Activated CD8-positive, alpha-beta memory T cell treated with anti-CD3 and anti-CD28 coated beads, Interleukin-2, amount 50 U/mL, for 1 hour (primary cell): Measurements from ENCODE around the gene NYNRIN.
"Not testable (repeated sequence)": the region's sequence is repeated elsewhere in the genome, so short reads cannot be mapped to it uniquely, and the experiment has no call there.

ENCODE experiments used
- DNase-seq: peaks from one replicate; pipeline ENCODE4 v3.0.0-alpha.2; 2020; ENCODE audit errors: extremely low read depth

The NYNRIN gene

DNA sequence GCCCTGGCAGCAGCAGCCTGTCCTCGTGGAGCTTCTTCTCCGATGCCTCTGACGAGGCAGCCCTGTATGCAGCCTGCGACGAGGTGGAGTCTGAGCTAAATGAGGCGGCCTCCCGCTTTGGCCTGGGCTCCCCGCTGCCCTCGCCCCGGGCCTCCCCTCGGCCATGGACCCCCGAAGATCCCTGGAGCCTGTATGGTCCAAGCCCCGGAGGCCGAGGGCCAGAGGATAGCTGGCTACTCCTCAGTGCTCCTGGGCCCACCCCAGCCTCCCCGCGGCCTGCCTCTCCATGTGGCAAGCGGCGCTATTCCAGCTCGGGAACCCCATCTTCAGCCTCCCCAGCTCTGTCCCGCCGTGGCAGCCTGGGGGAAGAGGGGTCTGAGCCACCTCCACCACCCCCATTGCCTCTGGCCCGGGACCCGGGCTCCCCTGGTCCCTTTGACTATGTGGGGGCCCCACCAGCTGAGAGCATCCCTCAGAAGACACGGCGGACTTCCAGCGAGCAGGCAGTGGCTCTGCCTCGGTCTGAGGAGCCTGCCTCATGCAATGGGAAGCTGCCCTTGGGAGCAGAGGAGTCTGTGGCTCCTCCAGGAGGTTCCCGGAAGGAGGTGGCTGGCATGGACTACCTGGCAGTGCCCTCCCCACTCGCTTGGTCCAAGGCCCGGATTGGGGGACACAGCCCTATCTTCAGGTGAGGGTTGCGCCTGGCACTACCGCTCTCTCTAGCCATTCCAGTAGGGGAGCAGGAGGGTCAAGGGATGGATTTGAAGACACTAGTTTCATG, 28.7 kb upstream of the NYNRIN start:
- DNase-seq: no peak

DNA sequence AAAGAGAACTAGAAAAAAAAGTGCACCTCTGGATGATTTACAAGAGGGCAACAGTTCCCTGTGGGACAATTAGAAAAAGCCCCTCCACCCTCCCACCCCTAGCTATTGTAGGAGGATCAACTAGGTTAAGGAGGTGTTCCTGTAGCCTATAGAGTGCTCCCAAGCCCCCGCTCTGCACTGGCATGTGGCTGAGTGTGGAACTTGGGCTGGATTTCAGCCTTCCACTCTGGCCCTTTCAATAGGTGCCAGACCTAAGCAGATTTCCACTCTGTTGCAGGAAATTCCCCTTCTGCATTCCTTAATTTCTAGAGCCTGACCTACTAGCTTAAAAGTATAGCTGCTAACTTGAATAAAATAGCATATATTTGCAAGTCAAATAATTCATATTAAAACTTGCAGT, 28.1 kb upstream of the NYNRIN start:
- DNase-seq: no peak

DNA sequence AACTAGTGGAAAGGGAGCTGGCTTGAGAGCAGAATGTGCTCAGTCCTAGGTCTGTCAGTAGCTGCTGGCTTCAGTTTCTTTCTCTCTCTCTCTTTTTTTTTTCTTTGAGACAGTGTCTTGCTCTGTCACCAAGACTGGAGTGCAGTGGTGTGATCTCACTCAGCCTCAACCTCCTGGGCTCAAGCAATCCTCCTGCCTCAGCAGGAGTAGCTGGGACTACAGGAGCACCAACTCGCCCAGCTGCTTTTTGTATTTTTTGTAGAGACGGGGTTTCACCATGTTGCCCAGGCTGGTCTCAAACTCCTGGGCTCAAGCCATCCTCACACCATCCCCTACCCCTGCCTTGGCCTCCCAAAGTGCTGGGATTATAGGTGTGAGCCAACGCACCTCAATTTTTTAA, 27.2 kb upstream of the NYNRIN start:
- DNase-seq: not testable (repeated sequence)

DNA sequence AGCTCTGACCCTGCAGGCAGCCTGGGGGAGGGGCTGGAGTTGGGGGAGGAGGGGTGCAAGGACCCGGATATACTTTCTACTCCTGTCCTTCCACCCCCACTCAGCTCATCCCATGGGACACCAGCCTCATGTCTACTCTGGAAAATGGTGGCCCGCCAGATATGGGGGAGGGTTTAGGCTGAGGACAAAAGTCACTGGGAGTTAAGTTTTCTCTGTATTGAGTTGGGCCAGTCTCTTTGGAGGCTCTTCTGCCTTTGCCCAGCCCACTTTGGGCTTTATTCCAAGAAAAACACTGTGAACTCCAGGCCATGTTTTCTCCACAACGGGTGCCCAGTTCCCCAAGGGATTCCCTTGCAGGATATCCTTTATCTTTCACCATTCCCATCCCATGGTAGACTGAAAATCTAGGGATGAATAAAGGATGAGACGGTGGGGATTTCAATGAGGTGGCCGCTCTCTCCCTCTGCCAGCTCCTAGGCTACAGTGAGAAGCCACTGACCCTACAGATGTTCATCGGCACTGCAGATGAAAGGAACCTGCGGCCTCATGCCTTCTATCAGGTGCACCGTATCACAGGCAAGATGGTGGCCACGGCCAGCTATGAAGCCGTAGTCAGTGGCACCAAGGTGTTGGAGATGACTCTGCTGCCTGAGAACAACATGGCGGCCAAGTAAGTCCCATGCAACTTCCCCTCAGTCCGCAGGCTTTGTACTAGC, 25.9 kb upstream of the NYNRIN start:
- DNase-seq: no peak

DNA sequence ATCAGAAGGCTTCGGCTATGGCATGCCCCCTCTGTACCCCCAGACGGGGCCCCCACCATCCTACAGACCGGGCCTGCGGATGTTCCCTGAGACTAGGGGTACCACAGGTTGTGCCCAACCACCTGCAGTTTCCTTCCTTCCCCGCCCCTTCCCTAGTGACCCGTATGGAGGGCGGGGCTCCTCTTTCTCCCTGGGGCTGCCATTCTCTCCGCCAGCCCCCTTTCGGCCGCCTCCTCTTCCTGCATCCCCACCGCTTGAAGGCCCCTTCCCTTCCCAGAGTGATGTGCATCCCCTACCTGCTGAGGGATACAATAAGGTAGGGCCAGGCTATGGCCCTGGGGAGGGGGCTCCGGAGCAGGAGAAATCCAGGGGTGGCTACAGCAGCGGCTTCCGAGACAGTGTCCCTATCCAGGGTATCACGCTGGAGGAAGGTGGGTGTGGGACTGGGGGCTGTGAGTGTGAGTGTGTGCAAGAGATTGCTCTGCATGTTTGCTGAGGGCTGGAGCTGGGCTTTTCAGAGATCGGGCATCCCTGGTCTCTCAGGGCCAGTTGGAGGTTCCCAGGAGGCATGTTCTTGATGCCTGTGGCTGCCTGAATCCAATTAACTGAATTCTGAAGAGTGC, 22.2 kb upstream of the NYNRIN start:
- no peak for DNase-seq

DNA sequence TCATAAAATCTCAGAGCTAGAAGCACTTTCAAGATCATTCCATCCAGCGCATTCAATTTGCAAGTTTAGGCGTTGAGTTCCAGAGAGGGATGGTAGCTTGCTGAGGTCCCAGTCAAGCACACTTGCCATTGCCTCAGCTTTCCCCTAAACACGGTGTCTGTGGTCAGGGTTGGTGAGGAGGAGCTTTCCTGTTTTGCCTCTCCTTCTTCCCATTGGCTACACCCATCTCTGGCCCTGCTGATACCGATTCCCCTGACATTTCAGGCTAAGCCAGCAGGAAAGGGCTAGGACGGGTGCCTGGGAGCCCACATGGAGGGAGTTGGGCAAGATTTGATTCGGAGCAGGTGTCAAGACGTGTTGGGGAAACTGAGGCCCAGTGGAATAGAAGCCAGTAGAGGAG, 21.7 kb upstream of the NYNRIN start:
- DNase-seq: no peak

DNA sequence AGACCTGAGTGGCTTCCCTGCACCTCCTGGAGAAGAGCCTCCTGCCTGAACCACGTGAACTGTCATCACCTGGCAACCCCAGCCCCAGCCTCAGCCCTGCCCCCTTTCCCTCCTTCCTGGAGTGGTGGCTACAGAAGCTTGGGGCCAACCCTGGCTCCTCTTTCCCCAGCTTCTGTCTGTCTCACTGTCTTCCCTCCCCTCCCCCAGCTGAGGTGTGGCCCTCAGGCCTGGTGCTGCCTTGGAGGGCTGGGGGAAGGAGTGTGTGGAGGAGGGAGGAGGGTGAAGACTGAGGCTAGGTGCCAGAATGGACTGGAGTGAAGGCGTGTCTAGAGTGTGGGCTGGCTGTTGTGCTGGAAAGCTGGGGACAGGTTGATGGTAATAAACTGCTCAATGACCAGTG, 21.1 kb upstream of the NYNRIN start:
- no peak for DNase-seq

DNA sequence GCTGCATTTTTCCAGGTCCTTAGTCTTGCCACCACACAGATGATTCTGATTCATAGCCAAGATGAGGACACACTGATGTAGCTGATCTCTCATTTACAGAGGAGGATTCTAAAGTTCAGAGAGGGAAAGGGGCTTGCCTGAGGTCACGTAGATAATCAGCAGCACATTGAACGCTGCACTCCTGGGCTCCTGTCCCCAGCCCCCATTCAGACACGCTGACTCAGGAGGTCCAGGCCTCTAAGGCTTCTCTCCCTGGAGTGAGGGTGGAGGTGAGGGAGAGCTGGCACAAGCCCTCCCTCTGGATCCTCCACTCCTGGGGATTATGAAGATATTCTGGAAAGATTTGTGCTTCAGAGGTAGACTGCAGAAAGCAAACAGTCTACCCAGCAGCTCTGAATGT, 20.5 kb upstream of the NYNRIN start:
- DNase-seq: no peak

DNA sequence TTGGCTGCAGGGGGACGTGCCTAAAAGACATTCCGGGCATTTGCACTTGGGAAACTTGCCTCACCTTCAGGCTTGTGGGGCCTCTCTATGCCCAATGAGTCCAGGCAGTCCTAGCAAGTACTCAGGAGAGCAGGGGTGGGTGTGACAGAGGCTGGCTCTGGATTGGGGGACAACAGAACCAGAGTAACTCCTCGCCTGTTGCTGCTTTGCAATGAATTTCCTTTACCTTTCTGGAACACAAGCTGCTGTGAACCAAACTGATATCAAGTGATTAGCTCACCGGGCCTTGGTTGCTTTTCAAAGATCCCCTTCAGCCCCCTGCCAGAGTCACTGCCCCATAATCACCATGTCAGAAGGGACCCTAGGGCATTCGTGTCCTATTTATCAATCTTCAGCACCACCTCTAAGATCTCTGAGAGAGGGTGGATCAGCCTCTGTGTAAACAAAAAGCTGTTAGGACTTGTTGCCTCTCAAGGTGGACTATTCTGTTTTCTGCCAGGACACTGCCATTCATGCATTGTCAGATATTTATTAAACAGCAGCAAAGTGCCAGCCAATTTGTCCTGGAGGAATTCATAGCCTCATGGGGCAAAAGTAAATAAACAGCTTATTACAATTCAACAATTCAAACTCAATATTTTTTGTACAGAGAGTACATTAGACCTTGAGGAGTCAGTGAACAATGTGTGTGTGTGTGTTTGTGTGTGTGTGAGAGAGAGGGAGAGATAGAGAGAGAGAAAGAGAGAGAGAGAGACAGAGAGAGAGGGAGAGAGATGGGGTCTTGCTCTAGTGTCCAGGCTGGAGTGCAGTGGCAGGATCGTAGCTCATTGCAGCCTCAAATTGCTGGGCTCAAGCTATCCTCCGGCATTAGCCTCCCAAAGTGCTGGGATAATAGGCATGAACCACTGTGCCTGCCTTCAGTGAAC, 19.6 kb upstream of the NYNRIN start:
- no peak for DNase-seq

DNA sequence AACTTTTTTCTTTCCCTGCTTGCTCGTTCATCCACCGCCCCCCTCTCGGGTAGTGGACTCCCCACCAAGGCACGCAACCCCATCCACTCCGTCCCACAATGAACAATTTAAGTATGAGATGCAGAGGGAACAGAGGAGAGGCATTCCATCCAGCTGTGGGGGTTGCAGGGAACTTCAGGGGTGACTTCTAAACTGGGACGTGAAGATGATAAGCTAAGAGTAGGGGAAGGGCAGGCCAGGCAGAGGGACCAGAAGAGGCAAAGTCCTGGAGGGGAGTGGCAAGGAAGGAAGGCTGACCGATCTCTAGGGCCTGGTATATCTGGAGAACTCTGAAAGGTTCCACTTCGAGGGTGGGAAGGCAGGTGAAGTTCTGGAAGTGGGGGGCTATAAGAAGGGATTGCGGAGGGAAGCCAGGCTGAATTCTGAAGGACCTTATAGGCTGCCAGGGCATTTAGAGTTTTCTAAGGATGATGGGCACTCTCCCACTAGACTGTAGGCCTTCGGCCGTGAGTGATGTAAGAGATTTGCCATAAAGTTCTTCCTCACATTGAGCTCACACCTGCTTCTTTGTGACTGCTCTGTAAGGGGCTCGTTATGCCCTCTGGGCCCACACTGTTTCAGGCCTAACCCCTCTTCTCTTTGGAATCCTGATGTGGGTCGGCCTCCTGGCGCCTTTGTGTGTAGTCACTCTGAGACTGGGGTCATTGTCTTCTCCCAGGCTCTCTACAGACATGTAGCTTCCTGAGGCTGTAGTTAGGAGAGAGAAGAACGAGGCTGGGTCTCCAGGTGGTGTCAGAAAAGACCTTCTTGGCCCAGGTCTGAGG, 18.7 kb upstream of the NYNRIN start:
- DNase-seq: no peak

DNA sequence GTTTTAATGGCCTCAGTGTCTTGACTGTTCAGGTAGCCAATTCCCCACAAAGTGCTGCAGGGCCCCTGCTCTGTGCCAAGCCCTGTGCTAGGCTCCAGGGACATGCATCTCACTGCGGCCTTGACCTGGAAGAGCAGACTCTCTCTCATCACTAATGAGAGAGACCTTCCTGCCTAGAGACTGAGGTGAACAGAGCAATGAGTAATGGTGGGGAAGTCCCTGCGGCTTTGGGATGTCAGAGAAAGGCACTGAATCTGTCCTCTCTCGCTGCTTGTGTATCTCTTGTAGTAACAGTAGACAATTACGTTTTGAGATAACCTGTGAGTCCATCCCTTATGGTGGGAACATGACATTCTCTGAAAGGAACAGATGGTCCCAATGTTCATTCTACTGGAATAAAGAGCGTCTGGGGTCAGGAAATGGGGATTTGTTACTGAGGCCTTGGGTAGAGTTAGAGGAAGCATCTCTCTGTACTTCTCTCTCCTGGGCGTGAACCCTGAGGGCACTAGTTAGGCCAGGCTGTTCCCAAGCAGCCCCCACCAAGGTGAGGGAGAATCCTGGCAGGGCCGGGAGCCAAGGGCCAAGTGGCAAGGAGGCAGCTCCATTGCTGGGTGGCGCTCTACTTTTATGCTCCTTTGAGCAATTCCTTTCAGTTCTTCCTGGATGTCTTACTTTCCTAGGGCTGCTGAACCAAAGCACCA, 17.3 kb upstream of the NYNRIN start:
- no peak for DNase-seq

DNA sequence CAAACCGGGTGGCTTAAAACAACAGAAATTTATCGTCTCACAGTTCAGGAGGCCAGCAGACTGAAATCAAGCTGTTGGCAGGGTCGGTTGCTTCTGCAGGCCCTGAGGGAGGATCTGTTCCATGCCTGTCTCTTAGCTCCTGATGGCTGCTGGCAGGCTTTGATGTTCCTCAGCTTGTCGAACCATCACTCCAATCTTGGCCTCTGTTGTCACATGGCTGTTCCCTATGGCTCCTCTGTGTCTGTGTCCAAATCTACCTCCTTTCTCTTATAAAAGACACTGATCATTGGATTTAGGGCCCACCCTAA, 16.8 kb upstream of the NYNRIN start:
- no peak for DNase-seq

DNA sequence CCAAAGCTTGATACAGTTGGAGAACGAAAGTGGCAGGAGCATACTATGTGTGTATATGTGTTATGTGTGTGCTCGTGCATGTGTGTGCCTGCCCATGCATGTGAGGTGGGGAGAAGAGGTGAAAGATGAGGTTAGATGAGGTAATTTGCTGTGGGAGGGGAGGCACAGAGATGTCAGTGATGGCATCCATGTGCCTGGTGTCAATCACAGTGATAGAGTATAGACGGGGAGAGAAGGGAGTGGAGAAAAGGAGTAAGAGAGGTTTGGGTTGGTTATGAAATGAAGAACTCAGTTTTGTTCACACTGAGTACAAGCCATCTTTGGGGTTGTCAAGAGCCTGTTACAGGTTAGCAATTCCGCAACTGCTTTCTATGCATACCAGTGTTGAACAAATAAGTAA, 14.6 kb upstream of the NYNRIN start:
- DNase-seq: no peak

DNA sequence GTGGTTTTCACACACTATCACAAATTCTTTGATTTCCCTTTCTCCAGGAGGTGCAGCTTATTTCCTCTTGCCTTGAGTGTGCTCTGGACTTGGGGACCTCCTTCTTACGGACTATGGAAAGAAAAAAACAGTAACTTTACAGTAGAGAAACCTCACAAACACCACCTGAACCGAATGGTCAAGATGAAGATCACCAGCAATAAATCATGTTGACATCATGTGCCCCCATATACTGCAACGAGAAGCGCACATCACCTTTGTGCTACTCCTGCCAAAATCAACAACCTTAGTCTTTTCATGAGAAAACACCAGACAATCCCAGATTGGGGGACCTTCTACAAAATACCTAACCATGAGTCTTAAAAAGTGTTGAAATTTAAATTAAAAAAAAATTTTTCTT, 13.3 kb upstream of the NYNRIN start:
- no peak for DNase-seq

DNA sequence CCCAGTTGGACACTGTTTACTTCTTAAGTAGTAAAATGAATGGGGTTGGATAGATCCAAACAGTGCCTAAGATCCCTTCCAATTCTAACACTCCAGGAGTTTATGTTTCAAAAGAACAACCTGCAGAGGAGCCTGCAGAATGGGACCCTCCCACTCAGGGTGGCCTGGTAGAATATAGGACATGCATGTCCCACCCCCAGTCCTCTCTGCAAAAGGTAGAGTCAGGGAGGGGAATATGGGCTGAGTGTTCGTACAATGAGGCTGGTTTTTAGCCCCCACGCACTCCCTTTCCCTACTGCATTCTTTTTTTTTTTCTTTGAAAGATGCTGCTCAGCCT, 11.8 kb upstream of the NYNRIN start:
- DNase-seq: no peak

DNA sequence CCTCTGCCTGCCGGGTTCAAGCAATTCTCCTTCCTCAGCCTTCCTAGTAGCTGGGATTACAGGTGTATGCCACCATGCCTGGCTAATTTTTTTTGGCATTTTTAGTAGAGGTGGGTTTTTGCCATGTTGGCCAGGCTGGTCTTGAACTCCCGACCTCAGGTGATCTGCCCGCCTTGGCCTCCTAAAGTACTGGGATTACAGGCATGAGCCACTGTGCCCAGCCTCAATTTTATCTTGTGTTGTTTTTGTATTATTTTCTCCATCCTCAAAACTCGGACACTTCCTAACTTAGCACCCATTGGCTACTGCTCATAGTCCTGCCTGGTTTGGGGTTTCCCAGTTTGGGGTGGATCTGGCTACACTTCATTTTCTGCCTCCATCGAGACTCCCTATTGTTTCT, 11.2 kb upstream of the NYNRIN start:
- not testable (repeated sequence) for DNase-seq

DNA sequence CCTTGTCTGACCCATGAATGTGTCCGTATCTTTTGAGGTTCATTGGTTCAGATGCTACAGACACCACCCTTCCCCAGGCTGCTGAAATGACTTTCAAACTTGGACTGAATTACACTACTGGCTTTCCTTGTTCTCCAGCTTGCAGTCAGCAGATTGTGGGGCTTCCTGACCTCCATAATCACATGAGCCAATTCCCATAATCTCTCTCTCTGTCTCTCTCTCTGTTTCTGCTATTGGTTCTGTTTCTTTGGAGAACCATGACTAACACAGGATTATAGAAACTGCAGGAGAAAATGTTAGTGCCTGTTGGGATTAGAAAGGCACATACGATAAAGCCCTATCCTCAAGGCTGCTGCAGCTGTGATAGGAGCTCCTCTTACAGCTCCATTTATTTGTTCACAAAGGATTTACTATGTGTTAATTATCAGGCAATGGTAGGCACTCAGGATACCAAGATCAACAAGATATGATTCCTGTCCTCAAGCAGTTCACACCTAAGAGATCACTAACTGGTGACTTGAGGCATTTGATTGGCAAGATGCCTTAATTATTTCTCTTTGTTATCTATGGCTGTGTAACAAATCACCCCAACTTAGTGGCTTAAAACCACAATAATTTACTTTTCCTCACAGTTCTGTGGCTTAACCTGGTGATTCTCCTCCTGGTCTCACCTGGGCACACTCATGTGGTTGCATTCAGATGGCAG, 10.2 kb upstream of the NYNRIN start:
- no peak for DNase-seq

DNA sequence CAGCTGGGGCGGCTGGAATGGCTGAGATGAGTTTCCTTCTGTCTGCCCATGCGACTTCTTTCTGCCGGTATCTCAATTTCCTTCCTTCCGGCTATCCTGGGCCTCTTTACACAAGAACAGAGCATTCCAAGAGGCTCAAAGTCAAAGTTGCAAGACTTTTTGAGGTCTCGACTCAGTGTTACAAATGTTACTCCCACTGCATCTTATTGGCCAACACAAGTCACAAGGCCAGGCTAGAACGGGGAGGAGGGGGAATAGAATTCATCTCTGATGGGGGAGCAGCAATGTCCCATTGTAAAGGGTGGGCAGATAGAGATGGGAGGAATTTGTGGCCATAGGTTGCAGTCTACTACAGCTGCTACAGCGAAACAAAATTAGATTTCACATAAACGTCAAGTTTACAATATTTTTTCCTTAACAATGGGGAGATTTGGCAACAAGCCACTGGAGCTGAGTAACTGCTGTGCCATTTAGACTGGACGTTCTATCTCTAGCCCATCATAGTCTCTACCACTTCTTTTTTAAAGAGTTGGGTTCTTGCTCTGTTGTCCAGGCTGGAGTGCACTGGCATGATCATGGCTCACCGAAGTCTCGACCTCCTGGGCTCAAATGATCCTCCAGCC, 9.5 kb upstream of the NYNRIN start:
- DNase-seq: no peak

DNA sequence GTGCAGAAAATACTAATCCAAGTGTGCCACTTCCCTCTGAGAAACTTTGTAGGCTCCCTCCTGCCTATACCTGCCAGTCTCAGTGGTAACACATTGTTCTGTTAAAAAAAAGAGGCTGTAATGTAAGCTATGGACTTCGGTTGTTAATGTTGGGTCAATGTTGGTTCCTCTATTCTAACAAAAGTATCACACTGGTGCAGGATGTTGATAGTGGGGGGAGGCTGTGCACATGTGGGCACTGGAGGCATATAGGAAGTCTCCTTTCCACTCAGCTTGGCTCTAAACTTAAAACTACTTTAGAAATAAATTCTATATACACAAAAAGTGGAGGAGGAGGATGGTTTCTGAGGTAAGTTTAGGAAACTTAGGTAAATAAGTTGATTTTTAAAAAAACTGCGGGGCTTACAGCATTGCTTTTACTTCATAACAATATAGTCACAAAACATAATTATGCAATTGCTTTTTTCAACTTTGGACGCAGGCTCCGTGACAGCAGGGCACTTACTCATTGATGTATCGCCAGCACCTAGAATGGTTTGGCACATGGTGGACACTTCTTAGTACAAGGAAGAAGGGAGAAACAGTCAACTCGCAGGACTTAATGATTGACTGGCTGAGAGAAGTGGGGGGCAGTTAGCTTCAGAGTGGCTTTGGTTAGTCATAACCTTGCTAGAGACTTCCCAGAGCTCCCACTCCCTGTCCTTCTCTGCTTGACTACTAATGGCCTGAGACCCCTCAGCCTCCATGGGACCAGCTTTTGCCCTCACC, 7.9 kb upstream of the NYNRIN start:
- DNase-seq: no peak
